ENCODE data around the gene TUFT1.

GRCh38 chr1:151540982-151541377 lies 871 bp downstream of the TUFT1 start:
- TF ChIP-seq REST (IDR thresholded peaks at IDR 0.05; ENCODE audit: low read depth) (no peak), EP300 (IDR thresholded peaks at IDR 0.05; ENCODE audit: borderline replicate concordance) (no peak), TCF12 (IDR thresholded peaks at IDR 0.05; ENCODE audit: low read depth) (no peak), TAF1 (IDR thresholded peaks at IDR 0.05; ENCODE audit: low read depth) (no peak), CEBPB (IDR thresholded peaks at IDR 0.05) (no peak)

Measured in Ishikawa (cell line).